Lung microvascular endothelial cell (primary cell): ENCODE results near the gene MAJIN. TPM values are rescaled to one million over a fixed set of nuclear protein-coding genes. Genes with fewer than 3 reads are reported as not detected.
A peak's percentile ranks its signal among the peaks of the same experiment; 100 is the strongest.

ENCODE experiments used
- DNase-seq, 2 donors: peaks; one replicate each; pipeline versions ENCODE4 v3.0.0 to v3.0.0-alpha.2; 2010; ENCODE audit warnings: low read depth in 2 of 2
- total RNA-seq: library from RNA; depleted of rRNA; stranded (reverse); fragments of >200 nt; gene quantifications from 2 replicates; pipeline ENCODE4 v1.2.1, GENCODE V29; 2014

MAJIN gene
- total RNA-seq, 1 donor from 2014 or later: not detected

- no peak for DNase-seq
Observed at GRCh38 chr11:64914123-64914522, 57.8 kb downstream of the MAJIN start.

GRCh38 chr11:64913171-64913727 lies 58.7 kb downstream of the MAJIN start:
- DNase-seq: no peak

GRCh38 chr11:64911689-64912088 lies 60.2 kb downstream of the MAJIN start:
- no peak for DNase-seq

GRCh38 chr11:64911142-64911541 lies 60.8 kb downstream of the MAJIN start:
- no peak for DNase-seq

GRCh38 chr11:64910451-64911093 lies 61.3 kb downstream of the MAJIN start:
- no peak for DNase-seq

- DNase-seq: no peak
Observed at GRCh38 chr11:64909653-64910343, 62.1 kb downstream of the MAJIN start.

- no peak for DNase-seq
Observed at GRCh38 chr11:64908766-64909165, 63.1 kb downstream of the MAJIN start.

- DNase-seq: no peak
Observed at GRCh38 chr11:64906314-64906635, 65.6 kb downstream of the MAJIN start.

GRCh38 chr11:64905516-64906313 lies 66.2 kb downstream of the MAJIN start:
- no peak for DNase-seq

GRCh38 chr11:64903291-64903833 lies 68.5 kb downstream of the MAJIN start:
- no peak for DNase-seq

- DNase-seq: no peak
Observed at GRCh38 chr11:64902102-64902900, 69.6 kb downstream of the MAJIN start.

- no peak for DNase-seq
Observed at GRCh38 chr11:64900774-64901173, 71.1 kb downstream of the MAJIN start.

- peak; percentile 27 to 48 for DNase-seq
Observed at GRCh38 chr11:64900263-64900678, 71.6 kb downstream of the MAJIN start.

- no peak for DNase-seq
Observed at GRCh38 chr11:64898541-64898940, 73.4 kb downstream of the MAJIN start.

GRCh38 chr11:64898076-64898445 lies 73.8 kb downstream of the MAJIN start:
- DNase-seq: no peak

GRCh38 chr11:64897381-64898075 lies 74.4 kb downstream of the MAJIN start:
- no peak for DNase-seq

GRCh38 chr11:64896448-64897022 lies 75.4 kb downstream of the MAJIN start:
- DNase-seq: no peak

GRCh38 chr11:64894812-64895452 lies 77.0 kb downstream of the MAJIN start:
- no peak for DNase-seq

GRCh38 chr11:64894070-64894811 lies 77.7 kb downstream of the MAJIN start:
- peak; percentile 68 to 76 for DNase-seq
